NCI-H446 treated with DMSO at 0.1 percent for 48 hours (cell line): ENCODE results near the gene CARD11.

Source experiments
- DNase-seq: peaks from one replicate; lab custom pipeline; 2025; lab: John Stamatoyannopoulos, UW

CARD11 gene

DNA sequence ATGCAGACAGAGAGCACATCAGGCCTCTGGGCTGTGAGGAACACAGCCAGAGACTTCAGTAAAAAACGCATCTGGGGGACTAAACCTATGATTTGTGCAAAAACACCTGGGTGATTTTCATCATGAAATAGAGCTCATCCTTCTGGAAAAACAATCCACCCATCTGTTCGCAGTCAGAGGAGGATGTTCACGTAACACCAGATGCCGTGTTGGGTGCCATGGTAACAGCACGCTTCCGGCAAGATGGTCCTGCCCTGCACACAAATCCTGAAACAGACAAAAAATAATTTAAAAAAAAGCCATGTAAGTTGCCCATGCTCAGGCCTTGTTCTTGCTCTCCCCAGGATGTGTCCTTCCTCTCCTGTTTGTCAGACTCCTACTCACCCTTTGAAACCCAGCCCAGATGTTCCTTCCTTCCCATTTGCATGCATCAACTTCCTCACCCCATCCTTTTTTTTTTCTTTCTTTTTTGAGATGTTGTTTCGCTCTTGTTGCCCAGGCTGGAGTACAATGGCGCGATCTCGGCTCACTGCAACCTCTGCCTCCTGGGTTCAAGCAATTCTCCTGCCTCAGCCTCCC, 171.3 kb downstream of the CARD11 start:
- DNase-seq = no peak

DNA sequence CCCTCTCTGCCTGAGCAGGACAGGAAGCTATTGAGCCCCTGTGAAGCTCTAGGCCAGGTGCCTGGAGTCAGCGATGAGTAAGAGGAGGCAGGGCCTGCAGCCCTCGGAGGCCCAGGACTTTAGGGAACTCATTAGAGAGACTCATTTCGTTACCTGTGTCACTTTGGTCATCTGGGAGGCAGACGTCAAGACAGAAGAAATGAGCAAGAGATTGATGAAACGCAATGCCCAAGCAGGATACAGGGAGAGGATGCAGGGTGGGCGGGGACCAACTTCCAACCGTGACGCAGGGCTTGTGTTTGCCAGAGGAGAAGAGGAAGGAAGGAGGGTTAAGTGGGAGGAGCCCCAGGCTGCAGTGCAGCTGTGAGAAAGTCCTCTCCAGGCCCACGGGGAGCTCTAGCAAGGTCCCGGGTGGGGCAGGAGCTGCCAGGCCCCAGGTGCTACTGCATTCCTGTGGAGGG, 173.2 kb downstream of the CARD11 start:
- DNase-seq = no peak

- no peak for DNase-seq
Observed at GRCh38 chr7:2869981-2870380, 173.7 kb downstream of the CARD11 start.

- no peak for DNase-seq
Observed at GRCh38 chr7:2866601-2867000, 177.1 kb downstream of the CARD11 start.

- DNase-seq = no peak
Observed at GRCh38 chr7:2864999-2865670, 178.5 kb downstream of the CARD11 start.

DNA sequence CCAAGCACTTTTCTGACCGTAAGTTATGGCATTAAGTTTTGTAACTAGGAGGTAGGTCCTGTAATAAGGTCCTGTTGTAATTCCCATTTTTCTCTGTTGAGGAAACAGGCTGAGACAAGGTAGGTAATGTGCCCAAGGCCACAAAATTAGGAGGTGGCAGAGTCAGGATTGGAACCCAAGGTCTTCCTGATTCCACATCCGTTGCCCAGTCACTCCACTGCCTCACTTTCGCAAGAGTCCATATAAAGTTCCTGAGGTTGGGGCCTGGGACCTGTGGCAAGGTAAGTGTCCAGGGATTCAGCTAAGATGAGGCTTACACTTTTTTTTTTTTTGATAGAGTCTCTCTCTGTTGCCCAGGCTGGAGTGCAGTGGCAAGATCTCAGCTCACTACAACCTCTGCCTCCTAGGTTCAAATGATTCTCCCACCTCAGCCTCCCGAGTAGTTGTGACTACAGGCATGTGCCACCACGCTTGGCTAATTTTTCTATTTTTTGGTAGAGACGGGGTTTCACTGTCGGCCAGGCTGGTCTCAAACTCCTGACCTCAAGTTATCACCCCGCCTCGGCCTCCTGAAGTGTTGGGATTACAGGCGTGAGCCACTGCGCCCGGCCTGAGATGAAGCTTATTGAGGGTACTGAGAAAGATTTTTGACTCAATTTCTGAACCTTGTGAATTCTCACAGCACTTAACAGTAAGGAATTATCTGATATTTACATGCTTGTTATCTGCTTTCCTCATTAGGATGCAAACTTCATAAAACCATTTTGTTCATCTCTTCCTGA, 179.3 kb downstream of the CARD11 start:
- no peak for DNase-seq

DNA sequence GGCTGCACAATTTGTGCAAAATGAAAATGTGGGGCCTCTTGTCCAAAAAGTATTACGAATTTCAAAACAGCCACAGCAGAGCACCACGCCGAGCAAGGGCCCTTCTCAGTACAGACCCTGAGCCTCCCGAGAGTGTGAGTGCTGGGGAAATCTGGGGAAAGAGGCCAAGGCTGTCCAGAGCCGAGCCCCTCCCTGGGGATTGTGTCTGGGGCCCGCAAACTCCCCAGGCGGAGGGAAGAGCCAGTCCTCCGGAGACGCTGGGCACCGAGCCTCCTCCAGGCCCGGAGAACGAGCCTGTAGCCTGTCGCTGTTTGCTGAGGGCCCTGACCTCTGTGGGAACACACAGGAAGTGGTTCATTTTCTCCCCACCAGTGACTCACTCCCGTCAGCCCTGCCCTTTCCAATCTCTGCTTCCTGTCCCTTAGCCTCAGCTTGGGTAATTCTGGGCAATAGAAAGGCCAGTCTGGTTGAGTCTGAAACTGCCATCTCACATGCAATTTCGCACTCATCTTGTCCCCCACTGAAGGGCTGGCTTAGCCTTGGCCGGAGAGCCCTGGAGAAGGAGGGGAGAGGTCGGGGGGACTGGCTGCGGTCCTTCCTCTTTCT, 180.1 kb downstream of the CARD11 start:
- DNase-seq = no peak

DNA sequence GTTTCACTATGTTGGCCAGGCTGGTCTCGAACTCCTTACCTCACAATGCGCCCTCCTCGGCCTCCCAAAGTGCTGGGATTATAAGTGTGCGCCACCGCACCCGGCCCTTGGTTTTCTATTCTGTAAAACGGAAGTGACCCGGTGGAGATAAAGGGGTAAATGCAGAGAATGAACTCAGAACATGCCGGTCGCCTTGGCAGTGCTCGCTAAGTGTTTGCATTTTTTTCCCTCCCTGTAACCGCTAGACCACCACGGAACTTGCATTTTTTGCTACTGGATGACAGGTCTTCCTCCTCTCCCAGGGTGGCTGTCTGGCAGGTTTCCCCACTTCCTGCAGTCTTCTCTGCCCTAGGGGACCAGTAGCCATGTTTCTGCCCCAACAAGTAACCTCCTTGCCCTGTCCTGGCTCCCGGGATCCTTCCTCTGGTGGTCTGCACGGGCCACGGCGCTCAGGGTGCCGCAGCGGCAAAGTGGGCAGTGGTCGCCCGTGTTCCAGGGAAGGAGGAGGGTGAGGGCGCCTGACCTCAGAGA, 180.8 kb downstream of the CARD11 start:
- DNase-seq = no peak

DNA sequence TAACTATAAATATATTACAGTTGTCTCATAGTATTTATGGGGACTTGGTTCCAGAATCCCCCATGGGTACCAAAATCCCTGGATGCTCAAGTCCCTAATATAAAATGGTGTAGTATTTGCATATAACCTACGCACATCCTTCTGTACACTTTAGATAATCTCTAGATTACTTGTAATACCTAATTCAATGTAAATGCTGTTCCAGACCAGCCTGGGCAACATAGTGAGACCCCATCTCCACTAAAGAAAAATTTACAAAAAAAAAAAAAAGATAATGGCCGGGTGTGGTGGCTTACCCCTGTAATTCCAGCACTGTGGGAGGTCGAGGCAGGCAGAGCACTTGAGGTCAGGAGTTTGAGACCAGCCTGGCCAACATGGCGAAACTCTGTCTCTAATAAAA, 182.2 kb downstream of the CARD11 start:
- no peak for DNase-seq

- no peak for DNase-seq
Observed at GRCh38 chr7:2860627-2861133, 183.0 kb downstream of the CARD11 start.

DNA sequence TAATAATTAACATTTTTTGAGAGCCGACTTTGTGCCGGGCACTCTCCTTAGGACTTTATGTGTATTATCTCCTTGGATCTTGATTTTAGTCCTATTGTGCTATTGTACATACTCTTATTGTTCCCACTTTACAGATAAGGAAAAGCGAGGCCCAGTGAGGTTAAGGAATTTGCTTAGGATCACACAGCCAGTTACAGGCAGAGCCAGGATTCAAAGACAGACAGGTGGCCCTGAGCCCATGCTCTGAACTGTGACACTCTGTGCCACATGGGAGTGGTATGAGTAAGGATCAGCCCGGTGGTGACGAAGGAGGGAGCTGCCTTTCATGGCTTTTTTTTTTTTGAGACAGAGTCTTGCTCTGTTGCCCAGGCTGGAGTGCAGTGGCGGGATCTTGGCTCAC, 183.7 kb downstream of the CARD11 start:
- DNase-seq = no peak

- DNase-seq = no peak
Observed at GRCh38 chr7:2858621-2859020, 185.0 kb downstream of the CARD11 start.

DNA sequence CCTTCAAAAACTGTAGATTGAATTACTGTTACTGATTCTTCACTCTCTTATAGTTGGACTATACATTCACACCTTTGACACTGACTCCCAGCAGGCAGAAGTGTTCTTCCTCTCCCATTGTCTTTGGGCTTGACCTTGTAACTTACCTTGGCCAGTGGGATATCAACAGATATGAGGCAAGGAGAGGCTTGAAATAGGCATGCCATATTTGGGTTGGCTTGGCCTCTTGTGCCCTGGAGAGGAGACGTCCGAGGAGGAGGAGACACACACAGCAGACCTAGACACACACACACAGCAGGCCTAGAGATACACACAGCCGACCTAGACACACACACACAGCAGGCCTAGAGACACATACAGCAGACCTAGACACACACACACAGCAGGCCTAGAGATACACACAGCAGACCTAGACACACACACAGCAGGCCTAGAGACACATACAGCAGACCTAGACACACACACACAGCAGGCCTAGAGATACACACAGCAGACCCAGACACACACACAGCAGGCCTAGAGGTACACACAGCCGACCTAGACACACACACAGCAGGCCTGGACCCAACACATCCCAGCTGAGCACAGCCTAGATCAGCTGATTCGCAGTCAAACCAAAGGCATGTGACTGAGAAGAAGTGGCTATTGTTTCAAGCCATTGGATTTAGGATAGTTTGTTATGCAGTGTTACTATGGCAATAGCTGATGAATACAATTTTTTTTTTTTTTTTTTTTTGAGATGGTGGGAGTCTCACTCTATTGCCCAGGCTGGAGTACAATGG, 187.1 kb downstream of the CARD11 start:
- DNase-seq = no peak
